ENCODE measurements around the gene COG2. TPM values are rescaled to one million over a fixed set of nuclear protein-coding genes. Genes with fewer than 3 reads are reported as not detected.

COG2 gene
- total RNA-seq, 2 donors from 2014 or later = 20.6 to 22.7 TPM

- H3K27ac Mint-ChIP-seq = no peak overlapping the region
Observed at GRCh38 chr1:230658691-230659090, 16.4 kb downstream of the COG2 start.

GRCh38 chr1:230661976-230662375 is 19.7 kb downstream of the COG2 start:
- Mint-ChIP-seq H3K27me3 (no peaks in the 10 kb centered on the region), H3K4me3 (no peak overlapping the region), H3K4me1 (peaks cover 19% of the 10 kb centered on the region), H3K27ac (no peak overlapping the region), H3K36me3 (ENCODE audit: low read depth) (peaks cover 17% of the 10 kb centered on the region)
- ATAC-seq (no peak), DNase-seq (no peak)
- no peaks in the 10 kb centered on the region for H3K9me3 ChIP-seq (ENCODE audit: control insufficient read depth, low read length, poor library complexity, severe bottlenecking)

More at GRCh38 chr1:230658691-230659090, 16.4 kb downstream of the COG2 start:
- Mint-ChIP-seq H3K4me3 (no peak overlapping the region), H3K36me3 (ENCODE audit: low read depth) (peaks cover 6% of the 10 kb centered on the region), H3K27me3 (no peaks in the 10 kb centered on the region), H3K4me1 (peaks cover 35% of the 10 kb centered on the region)
- H3K9me3 ChIP-seq (ENCODE audit: control insufficient read depth, low read length, poor library complexity, severe bottlenecking) = no peaks in the 10 kb centered on the region
- ATAC-seq = no peak
- DNase-seq = no peak

DNA sequence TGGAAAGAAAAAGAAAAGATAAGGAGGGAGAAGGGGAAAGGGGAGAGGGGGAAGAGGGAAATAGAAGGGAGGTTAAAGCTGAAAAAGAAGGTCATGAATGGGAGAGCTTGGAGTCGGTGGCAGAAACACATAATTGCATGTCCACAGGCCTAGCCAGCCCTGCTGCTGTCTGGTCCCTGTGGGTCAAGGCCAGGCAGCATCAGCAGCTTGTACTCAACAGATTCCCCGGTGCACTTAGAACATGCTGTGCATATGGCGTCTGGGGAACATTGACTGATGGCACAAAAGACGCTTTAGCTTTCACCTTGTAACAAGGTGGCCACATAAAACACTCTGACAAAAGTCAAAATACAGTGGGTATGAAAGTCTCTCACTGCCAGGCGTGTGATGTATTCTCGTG is 25.9 kb downstream of the COG2 start:
- H3K9me3 ChIP-seq (ENCODE audit: control insufficient read depth, low read length, poor library complexity, severe bottlenecking) = no peaks in the 10 kb centered on the region
- DNase-seq (no peak), ATAC-seq (no peak)
- Mint-ChIP-seq H3K4me1 (peaks cover 5% of the 10 kb centered on the region), H3K27me3 (no peaks in the 10 kb centered on the region), H3K27ac (peak overlapping the region; percentile 3), H3K36me3 (ENCODE audit: low read depth) (peaks cover 28% of the 10 kb centered on the region), H3K4me3 (no peak overlapping the region)

GRCh38 chr1:230669543-230669942 is 27.3 kb downstream of the COG2 start:
- no peak for DNase-seq
- H3K36me3 Mint-ChIP-seq (ENCODE audit: low read depth) = peaks cover 28% of the 10 kb centered on the region
- no peaks in the 10 kb centered on the region for H3K9me3 ChIP-seq (ENCODE audit: control insufficient read depth, low read length, poor library complexity, severe bottlenecking)
- no peak overlapping the region for H3K4me3 Mint-ChIP-seq
- no peak for ATAC-seq
- peaks cover 5% of the 10 kb centered on the region for H3K4me1 Mint-ChIP-seq
- H3K27me3 Mint-ChIP-seq = no peaks in the 10 kb centered on the region
- H3K27ac Mint-ChIP-seq = peak overlapping the region; percentile 27

GRCh38 chr1:230674581-230674980 is 32.3 kb downstream of the COG2 start:
- Mint-ChIP-seq H3K36me3 (ENCODE audit: low read depth) (peaks cover 21% of the 10 kb centered on the region), H3K4me3 (no peak overlapping the region), H3K4me1 (peaks cover 4% of the 10 kb centered on the region), H3K27me3 (no peaks in the 10 kb centered on the region), H3K27ac (no peak overlapping the region)
- no peak for DNase-seq
- H3K9me3 ChIP-seq (ENCODE audit: control insufficient read depth, low read length, poor library complexity, severe bottlenecking) = no peaks in the 10 kb centered on the region
- no peak for ATAC-seq

DNA sequence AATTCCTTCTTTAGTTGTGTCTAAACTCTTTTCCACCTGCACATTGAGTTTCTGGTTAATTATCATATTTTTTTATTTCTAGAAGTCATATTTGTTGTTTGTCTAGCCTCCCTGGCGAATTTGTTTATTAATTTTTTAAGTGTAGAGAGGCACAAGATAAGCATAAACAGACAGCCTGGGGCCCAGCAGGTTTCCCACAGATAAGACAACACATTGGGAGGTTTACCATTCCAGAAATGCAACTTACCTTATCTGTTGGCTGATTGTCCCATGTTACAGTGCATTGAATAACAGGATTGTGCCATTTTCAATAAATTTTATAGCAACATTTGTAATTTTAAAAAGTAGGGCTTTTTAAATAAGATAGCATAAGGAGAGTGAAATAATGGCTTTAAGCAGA is 34.9 kb downstream of the COG2 start:
- DNase-seq = no peak
- H3K4me3 Mint-ChIP-seq = no peak overlapping the region
- no peak overlapping the region for H3K27ac Mint-ChIP-seq
- peaks cover 13% of the 10 kb centered on the region for H3K36me3 Mint-ChIP-seq (ENCODE audit: low read depth)
- no peaks in the 10 kb centered on the region for H3K9me3 ChIP-seq (ENCODE audit: control insufficient read depth, low read length, poor library complexity, severe bottlenecking)
- no peak for ATAC-seq
- peaks cover 4% of the 10 kb centered on the region for H3K4me1 Mint-ChIP-seq
- no peaks in the 10 kb centered on the region for H3K27me3 Mint-ChIP-seq

DNA sequence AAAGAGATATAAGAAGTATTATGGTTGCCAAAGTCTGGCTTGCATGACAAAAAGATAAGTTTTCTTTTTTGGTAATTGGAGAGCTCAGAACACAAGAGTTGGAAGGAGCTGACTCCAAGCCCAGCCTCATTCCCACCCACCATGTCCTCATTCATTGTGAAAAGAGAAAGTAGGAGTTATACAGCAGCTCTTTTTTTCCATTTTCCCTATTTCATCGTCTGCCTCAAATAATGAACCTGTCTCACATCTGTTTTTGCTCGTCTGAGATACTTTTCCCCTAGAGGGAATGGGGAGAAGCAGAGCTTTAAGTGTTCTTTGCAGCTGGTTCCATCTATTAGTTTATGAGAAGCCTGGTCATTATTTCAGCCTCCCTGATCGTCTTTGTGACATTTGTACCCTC is 36.9 kb downstream of the COG2 start:
- Mint-ChIP-seq H3K4me1 (peaks cover 4% of the 10 kb centered on the region), H3K36me3 (ENCODE audit: low read depth) (peaks cover 8% of the 10 kb centered on the region), H3K27ac (no peak overlapping the region), H3K27me3 (no peaks in the 10 kb centered on the region), H3K4me3 (no peak overlapping the region)
- no peak for DNase-seq
- no peaks in the 10 kb centered on the region for H3K9me3 ChIP-seq (ENCODE audit: control insufficient read depth, low read length, poor library complexity, severe bottlenecking)
- ATAC-seq = no peak

DNA sequence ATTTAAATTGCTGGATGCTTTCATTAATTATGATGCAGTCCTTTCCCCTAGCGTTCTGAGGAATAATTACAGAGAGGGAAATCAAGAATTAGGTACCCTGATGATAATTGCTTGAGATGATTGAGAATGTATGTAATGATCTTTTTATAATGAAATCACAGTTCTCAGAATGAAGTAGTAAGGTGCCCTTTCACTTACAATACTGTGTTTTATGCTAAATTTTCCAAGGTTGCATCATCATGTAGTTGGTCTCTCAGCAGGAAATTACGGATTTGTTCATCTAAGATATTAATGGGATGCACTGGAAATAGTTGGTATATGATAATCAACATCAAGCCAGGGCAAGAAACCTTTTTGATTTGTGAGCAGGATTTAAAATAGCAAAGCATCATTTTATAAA is 37.5 kb downstream of the COG2 start:
- H3K4me3 Mint-ChIP-seq = no peak overlapping the region
- peaks cover 8% of the 10 kb centered on the region for H3K36me3 Mint-ChIP-seq (ENCODE audit: low read depth)
- ATAC-seq (no peak), DNase-seq (no peak)
- H3K27ac Mint-ChIP-seq = no peak overlapping the region
- H3K4me1 Mint-ChIP-seq = peaks cover 4% of the 10 kb centered on the region
- no peaks in the 10 kb centered on the region for H3K9me3 ChIP-seq (ENCODE audit: control insufficient read depth, low read length, poor library complexity, severe bottlenecking)
- no peaks in the 10 kb centered on the region for H3K27me3 Mint-ChIP-seq

GRCh38 chr1:230680300-230681025 is 38.2 kb downstream of the COG2 start:
- Mint-ChIP-seq H3K4me1 (peaks cover 4% of the 10 kb centered on the region), H3K4me3 (no peak overlapping the region), H3K27me3 (no peaks in the 10 kb centered on the region), H3K27ac (no peak overlapping the region), H3K36me3 (ENCODE audit: low read depth) (peaks cover 8% of the 10 kb centered on the region)
- ATAC-seq (no peak), DNase-seq (no peak)
- H3K9me3 ChIP-seq (ENCODE audit: control insufficient read depth, low read length, poor library complexity, severe bottlenecking) = no peaks in the 10 kb centered on the region

GRCh38 chr1:230681599-230681998 is 39.3 kb downstream of the COG2 start:
- no peaks in the 10 kb centered on the region for H3K9me3 ChIP-seq (ENCODE audit: control insufficient read depth, low read length, poor library complexity, severe bottlenecking)
- Mint-ChIP-seq H3K36me3 (ENCODE audit: low read depth) (peaks cover 4% of the 10 kb centered on the region), H3K27ac (peak overlapping the region; percentile 79), H3K4me3 (no peak overlapping the region), H3K4me1 (peaks cover 2% of the 10 kb centered on the region), H3K27me3 (no peaks in the 10 kb centered on the region)
- DNase-seq = no peak
- ATAC-seq = no peak

DNA sequence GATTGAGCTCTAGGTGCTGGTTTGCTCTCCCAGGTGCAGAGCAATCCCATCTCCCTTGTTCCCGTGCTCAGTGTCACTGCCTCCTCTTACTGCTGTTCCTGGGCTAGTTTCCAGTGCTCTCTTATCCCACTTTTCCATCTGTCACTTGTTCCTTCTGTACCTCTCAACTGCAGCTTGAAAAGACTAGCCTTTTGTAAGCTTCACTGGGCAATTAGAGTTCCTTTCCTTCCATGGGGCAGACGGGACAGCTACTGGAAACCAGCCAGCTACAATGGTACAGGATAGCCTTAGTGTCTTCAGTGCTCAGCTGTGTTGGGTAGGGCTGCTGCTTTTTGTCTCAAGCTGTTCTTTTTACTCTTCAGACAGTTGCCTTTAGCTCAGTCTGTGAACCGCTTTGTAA is 40.0 kb downstream of the COG2 start:
- no peaks in the 10 kb centered on the region for H3K9me3 ChIP-seq (ENCODE audit: control insufficient read depth, low read length, poor library complexity, severe bottlenecking)
- H3K27me3 Mint-ChIP-seq = no peaks in the 10 kb centered on the region
- peak overlapping the region; percentile 79 for H3K27ac Mint-ChIP-seq
- H3K4me3 Mint-ChIP-seq = no peak overlapping the region
- DNase-seq (no peak), ATAC-seq (no peak)
- H3K36me3 Mint-ChIP-seq (ENCODE audit: low read depth) = peaks cover 5% of the 10 kb centered on the region
- H3K4me1 Mint-ChIP-seq = peaks cover 2% of the 10 kb centered on the region

- peaks cover 7% of the 10 kb centered on the region for H3K36me3 Mint-ChIP-seq (ENCODE audit: low read depth)
- H3K4me1 Mint-ChIP-seq = peaks cover 2% of the 10 kb centered on the region
- ATAC-seq (no peak), DNase-seq (no peak)
- no peaks in the 10 kb centered on the region for H3K9me3 ChIP-seq (ENCODE audit: control insufficient read depth, low read length, poor library complexity, severe bottlenecking)
- H3K27me3 Mint-ChIP-seq = no peaks in the 10 kb centered on the region
- no peak overlapping the region for H3K4me3 Mint-ChIP-seq
- H3K27ac Mint-ChIP-seq = peak overlapping the region; percentile 79
Observed at GRCh38 chr1:230682882-230683610, 40.8 kb downstream of the COG2 start.

- peaks cover 10% of the 10 kb centered on the region for H3K36me3 Mint-ChIP-seq (ENCODE audit: low read depth)
- ATAC-seq = no peak
Observed at GRCh38 chr1:230684146-230684545, 41.9 kb downstream of the COG2 start.

DNA sequence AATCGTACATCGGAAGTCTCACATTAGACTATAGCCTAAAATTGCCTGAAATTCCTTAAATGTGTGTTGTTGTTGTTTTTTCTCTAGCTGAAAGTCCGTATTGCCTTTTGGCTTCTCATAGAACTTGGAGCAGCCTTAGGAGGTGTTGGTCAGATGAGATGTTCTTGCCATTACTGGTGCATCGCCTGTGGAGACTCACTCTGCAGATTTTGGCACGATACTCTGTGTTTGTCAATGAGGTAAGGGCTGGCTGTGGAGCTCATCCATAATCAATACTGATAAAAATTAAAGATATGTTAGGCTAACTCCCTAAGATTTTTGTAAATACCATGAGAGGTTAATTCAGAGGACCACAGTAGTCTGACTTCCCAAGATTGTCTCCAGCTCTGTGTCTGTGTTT is 42.7 kb downstream of the COG2 start:
- no peak overlapping the region for H3K27ac Mint-ChIP-seq
- H3K9me3 ChIP-seq (ENCODE audit: control insufficient read depth, low read length, poor library complexity, severe bottlenecking) = no peaks in the 10 kb centered on the region
- no peak for ATAC-seq
- H3K36me3 Mint-ChIP-seq (ENCODE audit: low read depth) = peaks cover 7% of the 10 kb centered on the region
- no peak overlapping the region for H3K4me3 Mint-ChIP-seq
- no peaks in the 10 kb centered on the region for H3K27me3 Mint-ChIP-seq
- H3K4me1 Mint-ChIP-seq = no peaks in the 10 kb centered on the region
- DNase-seq = no peak

More at GRCh38 chr1:230684146-230684545, 41.9 kb downstream of the COG2 start:
- Mint-ChIP-seq H3K27ac (no peak overlapping the region), H3K27me3 (no peaks in the 10 kb centered on the region), H3K4me3 (no peak overlapping the region), H3K4me1 (no peaks in the 10 kb centered on the region)
- DNase-seq = no peak
- no peaks in the 10 kb centered on the region for H3K9me3 ChIP-seq (ENCODE audit: control insufficient read depth, low read length, poor library complexity, severe bottlenecking)

Measured in T-helper 17 cell (primary cell).